ENCODE data around the gene GYPC. TPM values are rescaled to one million over a fixed set of nuclear protein-coding genes. Genes with fewer than 3 reads are reported as not detected.
"Not testable (repeated sequence)": the region's sequence is repeated elsewhere in the genome, so short reads cannot be mapped to it uniquely, and the experiment has no call there.

Gene GYPC
- 100 to 1,000 TPM; 111 to 161 TPM for total RNA-seq

GRCh38 chr2:126655500-126656430 is at the start of gene GYPC:
TSS of gene GYPC (plus strand) at chr2:126656158. CDS start at chr2:126656264, 106 bp downstream.
- Mint-ChIP-seq H3K36me3 (peaks cover 26 to 45% of the 10 kb centered on the region in 2 donors), H3K9me3 (peaks cover 0 to 3% of the 10 kb centered on the region in 2 donors), H3K27ac (peak within 1 kb of the TSS; percentile 99 to 100)
- DNase-seq (ENCODE audit: low spot score in 2 of 2) (peak; percentile 50 to 76), ATAC-seq (peak; percentile 34 to 51)

DNA sequence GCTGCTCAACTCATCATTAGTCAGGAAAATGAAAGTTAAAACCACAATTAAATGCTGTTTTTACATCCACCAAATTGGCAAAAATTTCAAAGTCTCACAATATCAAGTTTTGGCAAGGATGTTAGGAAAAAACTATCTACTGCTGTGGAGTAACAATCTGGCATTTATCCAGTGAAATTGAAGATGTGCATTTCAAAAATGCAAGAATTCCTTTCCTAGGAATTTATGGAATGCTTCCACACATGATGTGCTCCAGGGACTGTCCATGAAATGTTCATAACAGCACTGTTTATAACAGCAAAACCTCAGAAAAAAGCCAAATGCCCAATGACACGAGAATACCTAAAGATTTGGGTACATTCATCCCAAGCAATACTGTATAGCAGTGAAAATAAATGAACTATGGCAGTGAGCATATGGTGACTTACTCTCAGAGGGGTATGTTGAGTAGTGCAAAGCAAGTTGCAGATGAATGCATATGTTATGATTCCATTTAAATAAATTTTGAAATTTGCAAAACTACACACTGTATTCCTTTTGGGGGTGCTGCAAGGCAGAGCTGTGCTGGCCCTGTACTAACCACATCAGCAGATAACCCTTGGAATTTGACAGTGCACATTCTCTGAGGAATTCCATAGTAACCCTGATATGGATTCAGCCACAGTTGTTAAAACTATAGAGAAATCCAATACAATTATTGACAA is 41.3 kb upstream of the GYPC start:
- Mint-ChIP-seq H3K27ac (no peak overlapping the region), H3K9me3 (no peaks in the 10 kb centered on the region), H3K36me3 (no peaks in the 10 kb centered on the region)
- ATAC-seq (no peak), DNase-seq (ENCODE audit: low spot score in 2 of 2) (no peak)

- ATAC-seq, result no peak
- no peak for DNase-seq (ENCODE audit: low spot score in 2 of 2)
- Mint-ChIP-seq H3K36me3 (no peaks in the 10 kb centered on the region), H3K27ac (peak overlapping the region in 1 of 2 donors; percentile 39), H3K9me3 (peaks cover 0 to 6% of the 10 kb centered on the region in 2 donors)
These were observed 39.3 kb upstream of the GYPC start for GRCh38 chr2:126616606-126617069.

- Mint-ChIP-seq H3K36me3 (no peaks in the 10 kb centered on the region), H3K27ac (no peak overlapping the region), H3K9me3 (peaks cover 0 to 8% of the 10 kb centered on the region in 2 donors)
- no peak for ATAC-seq
- no peak for DNase-seq (ENCODE audit: low spot score in 2 of 2)
These were observed 35.7 kb upstream of the GYPC start for GRCh38 chr2:126620302-126620701.

DNA sequence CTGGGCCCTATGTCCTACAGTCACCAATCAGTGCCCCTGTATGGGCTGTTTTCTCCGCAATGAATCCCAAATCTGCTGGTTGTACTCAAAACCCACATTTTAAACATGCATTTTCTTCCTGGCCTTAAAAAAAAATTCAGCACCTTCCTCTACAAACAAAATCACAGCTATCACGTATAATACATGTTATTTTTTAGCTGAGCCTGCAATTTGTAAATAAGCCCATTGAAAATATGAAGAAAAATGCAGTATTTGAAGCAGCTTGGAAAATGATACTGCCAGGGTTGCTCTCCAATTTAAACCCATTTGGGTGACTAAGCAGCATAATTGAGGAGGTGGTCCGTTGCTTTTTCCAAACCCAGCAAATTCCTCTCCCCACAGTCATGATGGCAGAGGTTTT is 33.0 kb upstream of the GYPC start:
- H3K36me3 Mint-ChIP-seq, result no peaks in the 10 kb centered on the region
- no peak overlapping the region for H3K27ac Mint-ChIP-seq
- ATAC-seq (no peak), DNase-seq (ENCODE audit: low spot score in 2 of 2) (no peak)
- H3K9me3 Mint-ChIP-seq, result peaks cover 0 to 8% of the 10 kb centered on the region in 2 donors

- no peaks in the 10 kb centered on the region for H3K9me3 Mint-ChIP-seq
- no peak overlapping the region for H3K27ac Mint-ChIP-seq
- H3K36me3 Mint-ChIP-seq, result no peaks in the 10 kb centered on the region
- no peak for ATAC-seq
- DNase-seq (ENCODE audit: low spot score in 2 of 2), result no peak
These were observed 28.3 kb upstream of the GYPC start for GRCh38 chr2:126627643-126628042.

DNA sequence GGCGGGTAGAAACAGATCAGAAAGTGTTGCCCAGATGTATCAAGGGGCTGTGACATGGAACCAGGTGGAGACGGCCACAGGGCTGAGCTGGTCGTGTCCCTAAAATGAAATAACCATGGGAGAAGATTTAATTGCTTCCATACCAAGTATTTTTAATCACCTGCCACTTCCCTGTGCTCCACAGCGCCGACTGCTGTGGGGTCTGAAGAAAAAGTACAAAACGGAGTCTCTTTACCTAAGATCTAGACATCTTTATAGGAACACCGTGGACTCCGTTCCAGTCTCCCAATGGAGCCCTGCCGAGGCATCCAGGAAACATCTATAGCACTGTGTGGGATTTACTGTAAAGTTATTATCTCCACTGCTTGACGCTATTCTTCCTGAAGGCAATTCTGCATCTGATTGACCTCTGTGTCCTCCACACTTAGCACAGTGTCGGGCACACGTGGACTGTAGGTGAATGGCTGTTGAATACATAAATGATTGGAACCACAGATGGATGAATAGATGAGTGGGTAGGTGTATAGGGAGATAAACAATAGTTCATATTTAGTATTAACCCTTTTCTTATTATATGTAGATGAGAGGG is 21.6 kb upstream of the GYPC start:
- no peaks in the 10 kb centered on the region for H3K9me3 Mint-ChIP-seq
- no peaks in the 10 kb centered on the region for H3K36me3 Mint-ChIP-seq
- no peak overlapping the region for H3K27ac Mint-ChIP-seq
- peak in 1 of 2 donors; percentile 24 for ATAC-seq
- peak in 1 of 2 donors; percentile 34 for DNase-seq (ENCODE audit: low spot score in 2 of 2)

DNA sequence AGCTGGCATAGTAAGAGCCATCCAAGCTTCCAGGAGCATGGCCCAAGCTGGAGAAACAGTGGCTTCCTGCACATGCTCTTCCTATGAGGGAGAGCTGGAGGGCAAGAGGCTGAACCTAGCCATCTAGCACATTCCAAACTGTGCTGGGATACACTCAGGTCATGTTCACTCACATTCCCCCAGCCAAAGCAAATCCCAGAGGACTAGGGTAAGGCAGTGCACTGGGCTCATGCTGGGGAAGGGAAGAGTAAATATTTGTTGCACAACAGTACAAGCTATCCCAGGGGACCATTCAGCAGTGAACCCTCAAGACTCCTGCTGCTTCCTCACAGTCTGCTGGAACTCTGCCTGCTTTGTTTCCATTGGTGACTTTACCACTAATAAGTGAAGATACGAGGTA is 20.7 kb upstream of the GYPC start:
- ATAC-seq (no peak), DNase-seq (ENCODE audit: low spot score in 2 of 2) (no peak)
- Mint-ChIP-seq H3K36me3 (no peaks in the 10 kb centered on the region), H3K27ac (no peak overlapping the region), H3K9me3 (no peaks in the 10 kb centered on the region)

- Mint-ChIP-seq H3K36me3 (no peaks in the 10 kb centered on the region), H3K9me3 (no peaks in the 10 kb centered on the region), H3K27ac (no peak overlapping the region)
- ATAC-seq (no peak), DNase-seq (ENCODE audit: low spot score in 2 of 2) (no peak)
These were observed 20.2 kb upstream of the GYPC start for GRCh38 chr2:126635736-126636135.

- ATAC-seq, result no peak
- no peak for DNase-seq (ENCODE audit: low spot score in 2 of 2)
- H3K27ac Mint-ChIP-seq, result peak overlapping the region in 1 of 2 donors; percentile 3
- no peaks in the 10 kb centered on the region for H3K9me3 Mint-ChIP-seq
- H3K36me3 Mint-ChIP-seq, result no peaks in the 10 kb centered on the region
These were observed 18.6 kb upstream of the GYPC start for GRCh38 chr2:126637386-126637785.

GRCh38 chr2:126638746-126639145 is 17.2 kb upstream of the GYPC start:
- DNase-seq (ENCODE audit: low spot score in 2 of 2) (no peak), ATAC-seq (no peak)
- no peaks in the 10 kb centered on the region for H3K36me3 Mint-ChIP-seq
- no peaks in the 10 kb centered on the region for H3K9me3 Mint-ChIP-seq
- no peak overlapping the region for H3K27ac Mint-ChIP-seq

DNA sequence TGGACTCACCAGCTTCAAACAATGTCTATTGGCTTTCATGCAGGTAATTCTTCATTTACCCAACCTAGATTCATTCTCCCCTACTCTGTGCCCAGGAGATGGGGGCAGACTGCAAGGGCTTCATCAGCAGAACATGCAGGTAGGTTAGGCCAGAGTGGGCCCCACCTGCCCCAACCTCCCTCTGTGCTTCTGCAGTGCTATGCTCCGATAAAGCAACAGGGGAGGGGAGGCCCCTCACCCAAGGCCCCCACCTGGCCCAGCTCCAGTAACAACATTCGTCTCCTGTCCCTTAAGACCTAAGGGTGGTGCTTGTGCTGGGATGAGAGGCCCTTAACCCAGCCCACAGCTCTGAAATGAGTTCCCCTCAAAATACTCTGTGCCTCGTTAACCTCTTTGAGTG is 16.7 kb upstream of the GYPC start:
- ATAC-seq (no peak), DNase-seq (ENCODE audit: low spot score in 2 of 2) (no peak)
- Mint-ChIP-seq H3K36me3 (no peaks in the 10 kb centered on the region), H3K27ac (no peak overlapping the region), H3K9me3 (no peaks in the 10 kb centered on the region)

- ATAC-seq, H3K9me3 Mint-ChIP-seq: not testable (repeated sequence)
These were observed 14.7 kb upstream of the GYPC start for GRCh38 chr2:126641294-126641693.

GRCh38 chr2:126642031-126642430 is 13.9 kb upstream of the GYPC start:
- ATAC-seq (no peak), DNase-seq (ENCODE audit: low spot score in 2 of 2) (no peak)
- H3K27ac Mint-ChIP-seq, result peak overlapping the region in 1 of 2 donors; percentile 22
- H3K9me3 Mint-ChIP-seq, result no peaks in the 10 kb centered on the region
- no peaks in the 10 kb centered on the region for H3K36me3 Mint-ChIP-seq

More at GRCh38 chr2:126641294-126641693, 14.7 kb upstream of the GYPC start:
- DNase-seq (ENCODE audit: low spot score in 2 of 2); H3K36me3 Mint-ChIP-seq; H3K27ac Mint-ChIP-seq: not testable (repeated sequence)

DNA sequence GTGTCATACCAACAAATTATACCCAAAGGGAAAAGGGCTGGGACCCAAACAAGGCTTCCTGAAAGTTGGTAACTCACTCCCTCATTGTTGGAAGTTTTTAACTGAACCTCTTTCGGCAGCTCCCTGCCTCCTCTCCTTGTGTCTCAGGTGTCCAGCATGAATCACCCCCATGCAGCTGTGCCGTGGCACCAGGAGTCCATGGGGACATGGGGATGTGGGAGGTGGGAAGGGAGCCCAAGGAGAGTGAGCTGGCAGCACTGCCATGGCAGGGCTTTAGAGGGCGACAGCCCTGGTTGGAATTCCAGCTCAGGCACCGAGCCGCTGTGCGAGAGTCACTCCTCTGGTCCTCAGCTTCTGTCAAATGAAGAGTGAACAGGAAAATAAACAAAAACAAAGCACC is 12.5 kb upstream of the GYPC start:
- DNase-seq (ENCODE audit: low spot score in 2 of 2) (no peak), ATAC-seq (no peak)
- Mint-ChIP-seq H3K9me3 (peaks cover 0 to 3% of the 10 kb centered on the region in 2 donors), H3K36me3 (no peaks in the 10 kb centered on the region), H3K27ac (no peak overlapping the region)

DNA sequence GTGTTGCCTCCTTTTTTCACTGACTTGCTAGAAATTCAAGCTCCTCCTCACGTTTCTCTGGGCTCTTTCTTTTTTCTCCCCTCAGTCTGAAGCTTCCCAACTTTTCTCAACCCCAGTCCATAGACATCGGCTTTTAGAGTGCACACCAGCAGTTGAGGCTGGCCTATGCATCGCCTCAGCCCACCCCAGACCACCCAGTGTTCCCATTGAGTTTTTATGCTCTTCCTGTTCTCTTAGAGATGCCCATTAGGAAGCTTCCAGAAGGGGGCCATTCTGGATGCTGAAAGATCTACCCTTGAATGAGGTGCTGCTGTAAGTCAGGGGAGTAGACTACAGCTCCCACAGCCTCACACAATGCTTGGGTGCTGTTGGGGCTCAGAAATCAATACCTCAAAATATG is 12.0 kb upstream of the GYPC start:
- no peak for ATAC-seq
- DNase-seq (ENCODE audit: low spot score in 2 of 2), result no peak
- H3K9me3 Mint-ChIP-seq, result peaks cover 0 to 3% of the 10 kb centered on the region in 2 donors
- H3K27ac Mint-ChIP-seq, result no peak overlapping the region
- H3K36me3 Mint-ChIP-seq, result no peaks in the 10 kb centered on the region

GRCh38 chr2:126644630-126645191 is 11.2 kb upstream of the GYPC start:
- H3K9me3 Mint-ChIP-seq, result peaks cover 0 to 3% of the 10 kb centered on the region in 2 donors
- DNase-seq (ENCODE audit: low spot score in 2 of 2), result no peak
- no peaks in the 10 kb centered on the region for H3K36me3 Mint-ChIP-seq
- no peak for ATAC-seq
- H3K27ac Mint-ChIP-seq, result peak overlapping the region in 1 of 2 donors; percentile 76

Measured in activated naive CD4-positive, alpha-beta T cell treated with anti-CD3 and anti-CD28 coated beads, Interleukin-2, amount 50 U/mL, for 72 hours (primary cell).